Kidney glomerular epithelial cell (primary cell): ENCODE data around the gene KCNMA1.

Experiments used
- DNase-seq: peaks from one replicate; lab custom pipeline; 2025; lab: John Stamatoyannopoulos, UW

KCNMA1 gene

GRCh38 chr10:77152256-77152655 is 485.4 kb downstream of the KCNMA1 start:
- no peak for DNase-seq

GRCh38 chr10:77151408-77151807 is 486.2 kb downstream of the KCNMA1 start:
- DNase-seq: no peak

GRCh38 chr10:77149706-77150105 is 487.9 kb downstream of the KCNMA1 start:
- DNase-seq: no peak

- DNase-seq: no peak
Measured at GRCh38 chr10:77149001-77149400, 488.6 kb downstream of the KCNMA1 start.

GRCh38 chr10:77147871-77148270 is 489.7 kb downstream of the KCNMA1 start:
- no peak for DNase-seq

- DNase-seq: no peak
Measured at GRCh38 chr10:77146712-77147336, 490.8 kb downstream of the KCNMA1 start.

GRCh38 chr10:77144656-77145055 is 493.0 kb downstream of the KCNMA1 start:
- DNase-seq: no peak

- no peak for DNase-seq
Measured at GRCh38 chr10:77139252-77140160, 498.1 kb downstream of the KCNMA1 start.

GRCh38 chr10:77138541-77138940 is 499.1 kb downstream of the KCNMA1 start:
- DNase-seq: no peak

GRCh38 chr10:77135555-77135954 is 502.1 kb downstream of the KCNMA1 start:
- DNase-seq: no peak

GRCh38 chr10:77131214-77131613 is 506.4 kb downstream of the KCNMA1 start:
- no peak for DNase-seq

GRCh38 chr10:77127243-77127642 is 510.4 kb downstream of the KCNMA1 start:
- no peak for DNase-seq

- no peak for DNase-seq
Measured at GRCh38 chr10:77125231-77125630, 512.4 kb downstream of the KCNMA1 start.

- DNase-seq: no peak
Measured at GRCh38 chr10:77123330-77123729, 514.3 kb downstream of the KCNMA1 start.

GRCh38 chr10:77121829-77122228 is 515.8 kb downstream of the KCNMA1 start:
- DNase-seq: no peak

GRCh38 chr10:77120666-77121376 is 516.8 kb downstream of the KCNMA1 start:
- DNase-seq: no peak

GRCh38 chr10:77120012-77120411 is 517.6 kb downstream of the KCNMA1 start:
- no peak for DNase-seq

- no peak for DNase-seq
Measured at GRCh38 chr10:77118603-77119282, 518.9 kb downstream of the KCNMA1 start.

GRCh38 chr10:77117501-77117900 is 520.1 kb downstream of the KCNMA1 start:
- DNase-seq: no peak

GRCh38 chr10:77116904-77117303 is 520.7 kb downstream of the KCNMA1 start:
- no peak for DNase-seq

- no peak for DNase-seq
Measured at GRCh38 chr10:77114181-77114821, 523.3 kb downstream of the KCNMA1 start.
